Breast epithelium (tissue), 3 donors: ENCODE results near the gene TMEM218.

Source experiments
- CTCF ChIP-seq, 3 donors: fragments of 450-650 bp; IDR thresholded peaks; one replicate each; pipeline ENCODE4 v1.5.1; 2016 to 2017; ENCODE audit warnings: antibody characterized with exemption in 3 of 3, mild to moderate bottlenecking in 3 of 3, moderate library complexity in 3 of 3
- POLR2A ChIP-seq: fragments of 450-650 bp; IDR thresholded peaks from one replicate; pipeline ENCODE4 v1.6.1; 2016; ENCODE audit warnings: antibody characterized with exemption, mild to moderate bottlenecking, moderate library complexity
- POLR2AphosphoS5 ChIP-seq, 3 donors: sonication (generic); formaldehyde crosslinking; IDR thresholded peaks; one replicate each; pipeline ENCODE4 v1.6.1; 2017; ENCODE audit warnings: antibody characterized with exemption in 3 of 3

- TF ChIP-seq CTCF (IDR thresholded peaks at IDR 0.05) (no peak), POLR2A (no peak), POLR2AphosphoS5 (IDR thresholded peaks at IDR 0.05) (no peak)
Measured at GRCh38 chr11:125057693-125058016, 53.8 kb downstream of the TMEM218 start.
